GM23338 (cell line): ENCODE data around the gene PTPRN2. TPM values are rescaled to one million over a fixed set of nuclear protein-coding genes. Genes with fewer than 3 reads are reported as not detected.

ENCODE experiments used
- ATAC-seq: fragments of 200-7000 bp; cut with Tn5 transposase; 3 replicates; pipeline ENCODE4 v1.9.1; 2020
- DNase-seq: peaks from one replicate; pipeline ENCODE4 v3.0.0-alpha.2; 2015; ENCODE audit warnings: low spot score
- H2AFZ ChIP-seq: fragments of 200-600 bp; sonication (generic); 2 replicates; pipeline ENCODE4 v1.8.0; 2016; ENCODE audit warnings: antibody characterized with exemption, mild to moderate bottlenecking, moderate library complexity
- H3F3A ChIP-seq: fragments of 200-600 bp; sonication (generic); replicated peaks from 2 replicates; pipeline ENCODE4 v1.8.0; 2017; ENCODE audit warnings: antibody characterized with exemption, mixed run types, low read depth
- H3K27ac ChIP-seq: fragments of 200-600 bp; sonication (generic); 2 replicates; pipeline ENCODE4 v1.6.1; 2016; ENCODE audit warnings: low read depth
- H3K27me3 ChIP-seq: fragments of 200-600 bp; sonication (generic); 2 replicates; pipeline ENCODE4 v1.8.0; 2016; ENCODE audit warnings: mild to moderate bottlenecking, mixed run types, moderate library complexity; ENCODE audit not compliant: insufficient read depth
- H3K36me3 ChIP-seq: fragments of 200-600 bp; sonication (generic); 2 replicates; pipeline ENCODE4 v1.8.0; 2016; ENCODE audit warnings: mild to moderate bottlenecking; ENCODE audit not compliant: insufficient read depth
- H3K4me1 ChIP-seq: fragments of 200-600 bp; sonication (generic); 2 replicates; pipeline ENCODE4 v1.8.0; 2016; ENCODE audit warnings: mild to moderate bottlenecking, moderate library complexity; ENCODE audit not compliant: insufficient read depth
- H3K4me2 ChIP-seq: fragments of 200-600 bp; sonication (generic); 2 replicates; pipeline ENCODE4 v1.7.1; 2017; ENCODE audit warnings: mixed run types
- H3K4me3 ChIP-seq: fragments of 200-600 bp; sonication (generic); 2 replicates; pipeline ENCODE4 v1.6.1; 2016; ENCODE audit warnings: mixed run types
- H3K79me2 ChIP-seq: fragments of 200-600 bp; sonication (generic); replicated peaks from 2 replicates; pipeline ENCODE4 v1.8.0; 2017; ENCODE audit warnings: mild to moderate bottlenecking; ENCODE audit not compliant: insufficient read depth
- H3K9me2 ChIP-seq: fragments of 200-600 bp; sonication (generic); 2 replicates; pipeline ENCODE4 v1.8.0; 2017; ENCODE audit not compliant: insufficient read depth
- H4K20me1 ChIP-seq: fragments of 200-600 bp; sonication (generic); replicated peaks from 2 replicates; pipeline ENCODE4 v1.8.0; 2017; ENCODE audit warnings: mild to moderate bottlenecking; ENCODE audit not compliant: insufficient read depth
- H3K27ac Mint-ChIP-seq: 2 replicates; pipeline ENCODE4 v1.8.0; 2020; ENCODE audit warnings: inconsistent platforms, mild to moderate bottlenecking, moderate library complexity, mixed read lengths
- H3K27me3 Mint-ChIP-seq: 3 replicates; pipeline ENCODE4 v1.8.0; 2022; ENCODE audit warnings: low read depth, mild to moderate bottlenecking, moderate library complexity, mixed read lengths, inconsistent platforms; ENCODE audit not compliant: insufficient read depth, poor library complexity
- H3K36me3 Mint-ChIP-seq: 3 replicates; pipeline ENCODE4 v1.8.0; 2021; ENCODE audit warnings: low read depth, mild to moderate bottlenecking, inconsistent platforms, moderate library complexity, mixed read lengths
- H3K4me1 Mint-ChIP-seq: 3 replicates; pipeline ENCODE4 v1.8.0; 2020; ENCODE audit warnings: mild to moderate bottlenecking, inconsistent platforms, mixed read lengths
- H3K4me3 Mint-ChIP-seq: 3 replicates; pipeline ENCODE4 v1.8.0; 2021; ENCODE audit warnings: moderate library complexity, mild to moderate bottlenecking, inconsistent platforms, mixed read lengths
- H3K9me3 Mint-ChIP-seq: 3 replicates; pipeline ENCODE4 v1.8.0; 2020; ENCODE audit warnings: moderate library complexity, mild to moderate bottlenecking, inconsistent platforms, mixed read lengths
- CREB1 ChIP-seq: fragments of 250-450 bp; sonication (Bioruptor Pico); IDR thresholded peaks from 2 replicates; pipeline ENCODE4 v1.5.0; 2020; ENCODE audit warnings: low read depth, mild to moderate bottlenecking, moderate library complexity
- EZH2 ChIP-seq: fragments of 200-600 bp; sonication (generic); IDR thresholded peaks from one replicate; pipeline ENCODE4 v1.8.0; 2017; ENCODE audit warnings: antibody characterized with exemption, mild to moderate bottlenecking, low read depth; ENCODE audit not compliant: unreplicated experiment
- EZH2phosphoT487 ChIP-seq: fragments of 200-600 bp; sonication (generic); IDR thresholded peaks from one replicate; pipeline ENCODE4 v1.8.1; 2018; ENCODE audit warnings: antibody characterized with exemption; ENCODE audit not compliant: unreplicated experiment
- JUNB ChIP-seq: IDR thresholded peaks from one replicate; pipeline ENCODE4 v1.6.1; 2016; ENCODE audit warnings: antibody characterized with exemption; ENCODE audit not compliant: unreplicated experiment
- NANOG ChIP-seq: IDR thresholded peaks from 2 replicates; pipeline ENCODE4 v1.6.1; 2016; ENCODE audit warnings: antibody characterized with exemption, borderline replicate concordance
- POLR2AphosphoS5 ChIP-seq: IDR thresholded peaks from 2 replicates; pipeline ENCODE4 v1.6.1; 2016; ENCODE audit warnings: antibody characterized with exemption, low read depth
- STAT1 ChIP-seq: IDR thresholded peaks from one replicate; pipeline ENCODE4 v1.6.1; 2016; ENCODE audit warnings: antibody characterized with exemption; ENCODE audit not compliant: unreplicated experiment
- ZNF114 ChIP-seq: fragments of 250-450 bp; sonication (Bioruptor Pico); IDR thresholded peaks from 2 replicates; pipeline ENCODE4 v1.5.0; 2020; ENCODE audit warnings: mild to moderate bottlenecking, moderate library complexity
- polyA plus RNA-seq: library from polyadenylated mRNA; unstranded; fragments of >200 nt; fragmentation: Nextera tagmentation; extraction: Ambion mirVana; gene quantifications from 2 replicates; pipeline ENCODE4 v1.2.1, GENCODE V29; 2016
- total RNA-seq: library from RNA; depleted of rRNA; stranded (reverse); fragments of >200 nt; shearing (Covaris generic); gene quantifications from 2 replicates; pipeline ENCODE4 v1.2.3, GENCODE V29; 2014
- TF ChIP-seq, protein P1 (sequence below): fragments of 250-450 bp; sonication (Bioruptor Pico); IDR thresholded peaks from 2 replicates; pipeline ENCODE4 v1.5.0; 2020; ENCODE audit warnings: mild to moderate bottlenecking, moderate library complexity
- TF ChIP-seq, protein P2 (sequence below): IDR thresholded peaks from 2 replicates; pipeline ENCODE4 v1.6.1; 2016; ENCODE audit warnings: antibody characterized with exemption
- TF ChIP-seq, protein P3 (sequence below): IDR thresholded peaks from one replicate; pipeline ENCODE4 v1.6.1; 2018; ENCODE audit warnings: antibody characterized with exemption; ENCODE audit not compliant: unreplicated experiment

PTPRN2 gene
- total and polyA plus RNA-seq, 2 experiments from 2014 or later, result 0.87 to 4.0 TPM

DNA sequence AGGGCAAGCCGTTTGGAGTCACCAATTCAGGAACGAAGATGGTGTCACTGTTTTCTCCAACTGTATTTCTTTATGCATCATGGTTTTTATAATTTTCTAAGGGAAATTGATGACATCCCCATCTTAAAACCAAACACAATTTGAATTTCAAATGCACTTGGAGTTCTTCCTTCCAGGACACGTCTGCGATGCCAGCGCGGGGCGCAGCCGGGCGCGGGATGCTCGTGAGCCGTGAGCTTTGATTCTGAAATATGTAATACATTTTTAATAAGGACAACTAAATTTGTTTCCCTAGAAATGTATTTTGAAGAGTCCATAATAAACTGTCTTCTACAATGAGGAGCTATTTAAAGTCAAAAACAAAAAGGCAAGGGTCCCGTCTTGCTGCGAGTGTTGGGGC lies 758.7 kb downstream of the PTPRN2 start:
- Histone ChIP-seq H3K4me2 (no peak overlapping the region), H3K79me2 (no peaks in the 10 kb centered on the region), H3F3A (no peaks in the 10 kb centered on the region), H4K20me1 (no peaks in the 10 kb centered on the region), H3K27me3 (no peaks in the 10 kb centered on the region), H3K27ac (no peak overlapping the region), H3K4me3 (no peak overlapping the region), H3K36me3 (no peaks in the 10 kb centered on the region), H3K4me1 (no peaks in the 10 kb centered on the region), H2AFZ (no peak overlapping the region), H3K9me2 (no peaks in the 10 kb centered on the region)
- no peak overlapping the region for H3K4me3 Mint-ChIP-seq
- DNase-seq, result no peak
- H3K9me3 Mint-ChIP-seq, result peaks cover 94% of the 10 kb centered on the region
- H3K27me3 Mint-ChIP-seq, result peaks cover 14% of the 10 kb centered on the region
- no peak for ATAC-seq
- H3K36me3 Mint-ChIP-seq, result peaks cover 51% of the 10 kb centered on the region
- no peak overlapping the region for H3K27ac Mint-ChIP-seq
- H3K4me1 Mint-ChIP-seq, result no peaks in the 10 kb centered on the region
- TF ChIP-seq, protein P1, sequence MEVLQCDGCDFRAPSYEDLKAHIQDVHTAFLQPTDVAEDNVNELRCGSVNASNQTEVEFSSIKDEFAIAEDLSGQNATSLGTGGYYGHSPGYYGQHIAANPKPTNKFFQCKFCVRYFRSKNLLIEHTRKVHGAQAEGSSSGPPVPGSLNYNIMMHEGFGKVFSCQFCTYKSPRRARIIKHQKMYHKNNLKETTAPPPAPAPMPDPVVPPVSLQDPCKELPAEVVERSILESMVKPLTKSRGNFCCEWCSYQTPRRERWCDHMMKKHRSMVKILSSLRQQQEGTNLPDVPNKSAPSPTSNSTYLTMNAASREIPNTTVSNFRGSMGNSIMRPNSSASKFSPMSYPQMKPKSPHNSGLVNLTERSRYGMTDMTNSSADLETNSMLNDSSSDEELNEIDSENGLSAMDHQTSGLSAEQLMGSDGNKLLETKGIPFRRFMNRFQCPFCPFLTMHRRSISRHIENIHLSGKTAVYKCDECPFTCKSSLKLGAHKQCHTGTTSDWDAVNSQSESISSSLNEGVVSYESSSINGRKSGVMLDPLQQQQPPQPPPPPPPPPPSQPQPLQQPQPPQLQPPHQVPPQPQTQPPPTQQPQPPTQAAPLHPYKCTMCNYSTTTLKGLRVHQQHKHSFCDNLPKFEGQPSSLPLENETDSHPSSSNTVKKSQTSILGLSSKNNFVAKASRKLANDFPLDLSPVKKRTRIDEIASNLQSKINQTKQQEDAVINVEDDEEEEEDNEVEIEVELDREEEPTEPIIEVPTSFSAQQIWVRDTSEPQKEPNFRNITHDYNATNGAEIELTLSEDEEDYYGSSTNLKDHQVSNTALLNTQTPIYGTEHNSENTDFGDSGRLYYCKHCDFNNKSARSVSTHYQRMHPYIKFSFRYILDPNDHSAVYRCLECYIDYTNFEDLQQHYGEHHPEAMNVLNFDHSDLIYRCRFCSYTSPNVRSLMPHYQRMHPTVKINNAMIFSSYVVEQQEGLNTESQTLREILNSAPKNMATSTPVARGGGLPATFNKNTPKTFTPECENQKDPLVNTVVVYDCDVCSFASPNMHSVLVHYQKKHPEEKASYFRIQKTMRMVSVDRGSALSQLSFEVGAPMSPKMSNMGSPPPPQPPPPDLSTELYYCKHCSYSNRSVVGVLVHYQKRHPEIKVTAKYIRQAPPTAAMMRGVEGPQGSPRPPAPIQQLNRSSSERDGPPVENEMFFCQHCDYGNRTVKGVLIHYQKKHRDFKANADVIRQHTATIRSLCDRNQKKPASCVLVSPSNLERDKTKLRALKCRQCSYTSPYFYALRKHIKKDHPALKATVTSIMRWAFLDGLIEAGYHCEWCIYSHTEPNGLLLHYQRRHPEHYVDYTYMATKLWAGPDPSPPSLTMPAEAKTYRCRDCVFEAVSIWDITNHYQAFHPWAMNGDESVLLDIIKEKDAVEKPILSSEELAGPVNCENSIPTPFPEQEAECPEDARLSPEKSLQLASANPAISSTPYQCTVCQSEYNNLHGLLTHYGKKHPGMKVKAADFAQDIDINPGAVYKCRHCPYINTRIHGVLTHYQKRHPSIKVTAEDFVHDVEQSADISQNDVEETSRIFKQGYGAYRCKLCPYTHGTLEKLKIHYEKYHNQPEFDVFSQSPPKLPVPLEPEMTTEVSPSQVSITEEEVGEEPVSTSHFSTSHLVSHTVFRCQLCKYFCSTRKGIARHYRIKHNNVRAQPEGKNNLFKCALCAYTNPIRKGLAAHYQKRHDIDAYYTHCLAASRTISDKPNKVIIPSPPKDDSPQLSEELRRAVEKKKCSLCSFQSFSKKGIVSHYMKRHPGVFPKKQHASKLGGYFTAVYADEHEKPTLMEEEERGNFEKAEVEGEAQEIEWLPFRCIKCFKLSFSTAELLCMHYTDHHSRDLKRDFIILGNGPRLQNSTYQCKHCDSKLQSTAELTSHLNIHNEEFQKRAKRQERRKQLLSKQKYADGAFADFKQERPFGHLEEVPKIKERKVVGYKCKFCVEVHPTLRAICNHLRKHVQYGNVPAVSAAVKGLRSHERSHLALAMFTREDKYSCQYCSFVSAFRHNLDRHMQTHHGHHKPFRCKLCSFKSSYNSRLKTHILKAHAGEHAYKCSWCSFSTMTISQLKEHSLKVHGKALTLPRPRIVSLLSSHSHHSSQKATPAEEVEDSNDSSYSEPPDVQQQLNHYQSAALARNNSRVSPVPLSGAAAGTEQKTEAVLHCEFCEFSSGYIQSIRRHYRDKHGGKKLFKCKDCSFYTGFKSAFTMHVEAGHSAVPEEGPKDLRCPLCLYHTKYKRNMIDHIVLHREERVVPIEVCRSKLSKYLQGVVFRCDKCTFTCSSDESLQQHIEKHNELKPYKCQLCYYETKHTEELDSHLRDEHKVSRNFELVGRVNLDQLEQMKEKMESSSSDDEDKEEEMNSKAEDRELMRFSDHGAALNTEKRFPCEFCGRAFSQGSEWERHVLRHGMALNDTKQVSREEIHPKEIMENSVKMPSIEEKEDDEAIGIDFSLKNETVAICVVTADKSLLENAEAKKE (CRISPR knock-in tag), result no peak
- TF ChIP-seq, protein P2, sequence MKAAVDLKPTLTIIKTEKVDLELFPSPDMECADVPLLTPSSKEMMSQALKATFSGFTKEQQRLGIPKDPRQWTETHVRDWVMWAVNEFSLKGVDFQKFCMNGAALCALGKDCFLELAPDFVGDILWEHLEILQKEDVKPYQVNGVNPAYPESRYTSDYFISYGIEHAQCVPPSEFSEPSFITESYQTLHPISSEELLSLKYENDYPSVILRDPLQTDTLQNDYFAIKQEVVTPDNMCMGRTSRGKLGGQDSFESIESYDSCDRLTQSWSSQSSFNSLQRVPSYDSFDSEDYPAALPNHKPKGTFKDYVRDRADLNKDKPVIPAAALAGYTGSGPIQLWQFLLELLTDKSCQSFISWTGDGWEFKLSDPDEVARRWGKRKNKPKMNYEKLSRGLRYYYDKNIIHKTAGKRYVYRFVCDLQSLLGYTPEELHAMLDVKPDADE, result no peak
- TF ChIP-seq STAT1 (no peak), POLR2AphosphoS5 (no peak), EZH2phosphoT487 (no peak), JUNB (no peak), ZNF114 (no peak), CREB1 (CRISPR knock-in tag) (no peak), NANOG (no peak), EZH2 (no peak)
- TF ChIP-seq, protein P3, sequence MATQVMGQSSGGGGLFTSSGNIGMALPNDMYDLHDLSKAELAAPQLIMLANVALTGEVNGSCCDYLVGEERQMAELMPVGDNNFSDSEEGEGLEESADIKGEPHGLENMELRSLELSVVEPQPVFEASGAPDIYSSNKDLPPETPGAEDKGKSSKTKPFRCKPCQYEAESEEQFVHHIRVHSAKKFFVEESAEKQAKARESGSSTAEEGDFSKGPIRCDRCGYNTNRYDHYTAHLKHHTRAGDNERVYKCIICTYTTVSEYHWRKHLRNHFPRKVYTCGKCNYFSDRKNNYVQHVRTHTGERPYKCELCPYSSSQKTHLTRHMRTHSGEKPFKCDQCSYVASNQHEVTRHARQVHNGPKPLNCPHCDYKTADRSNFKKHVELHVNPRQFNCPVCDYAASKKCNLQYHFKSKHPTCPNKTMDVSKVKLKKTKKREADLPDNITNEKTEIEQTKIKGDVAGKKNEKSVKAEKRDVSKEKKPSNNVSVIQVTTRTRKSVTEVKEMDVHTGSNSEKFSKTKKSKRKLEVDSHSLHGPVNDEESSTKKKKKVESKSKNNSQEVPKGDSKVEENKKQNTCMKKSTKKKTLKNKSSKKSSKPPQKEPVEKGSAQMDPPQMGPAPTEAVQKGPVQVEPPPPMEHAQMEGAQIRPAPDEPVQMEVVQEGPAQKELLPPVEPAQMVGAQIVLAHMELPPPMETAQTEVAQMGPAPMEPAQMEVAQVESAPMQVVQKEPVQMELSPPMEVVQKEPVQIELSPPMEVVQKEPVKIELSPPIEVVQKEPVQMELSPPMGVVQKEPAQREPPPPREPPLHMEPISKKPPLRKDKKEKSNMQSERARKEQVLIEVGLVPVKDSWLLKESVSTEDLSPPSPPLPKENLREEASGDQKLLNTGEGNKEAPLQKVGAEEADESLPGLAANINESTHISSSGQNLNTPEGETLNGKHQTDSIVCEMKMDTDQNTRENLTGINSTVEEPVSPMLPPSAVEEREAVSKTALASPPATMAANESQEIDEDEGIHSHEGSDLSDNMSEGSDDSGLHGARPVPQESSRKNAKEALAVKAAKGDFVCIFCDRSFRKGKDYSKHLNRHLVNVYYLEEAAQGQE, result no peak
